PC-3 (cell line): Measurements from ENCODE around the gene SDHD. TPM values are rescaled to one million over a fixed set of nuclear protein-coding genes. Genes with fewer than 3 reads are reported as not detected.

Source experiments
- ATAC-seq: fragments of 200-7000 bp; cut with Tn5 transposase; 2 replicates; pipeline ENCODE4 v1.9.1; 2020; ENCODE audit warnings: mild to moderate bottlenecking, moderate library complexity
- BruUV-seq: library from RNA; stranded (reverse); fragments of 400-500 nt; replicated peaks from 2 replicates; lab custom pipeline; 2021; lab: Mats Ljungman, UMichigan
- CTCF ChIA-PET: fragments of 300-600 bp; sonication (Branson Sonifier 250); formaldehyde crosslinking; loops from one replicate; lab custom pipeline; 2022; ENCODE audit warnings: antibody characterized with exemption; lab: Charles Lee
- POLR2A ChIA-PET: fragments of 300-600 bp; sonication (Branson Sonifier 250); formaldehyde crosslinking; loops from one replicate; lab custom pipeline; 2022; ENCODE audit warnings: antibody characterized with exemption; ENCODE audit not compliant: unreplicated experiment; lab: Charles Lee
- DNase-seq: peaks from one replicate; pipeline ENCODE4 v3.0.0-alpha.2; 2015
- H2AFZ ChIP-seq: fragments of 300-600 bp; sonication (generic); 2 replicates; pipeline ENCODE4 v1.6.0; 2016; ENCODE audit warnings: antibody characterized with exemption, low read length
- H3F3A ChIP-seq: fragments of 300-600 bp; sonication (generic); one replicate; pipeline ENCODE4 v1.6.0; 2017; ENCODE audit warnings: antibody characterized with exemption, low read length, control low read depth, mild to moderate bottlenecking; ENCODE audit not compliant: unreplicated experiment
- H3K27ac ChIP-seq: fragments of 300-600 bp; sonication (generic); 2 replicates; pipeline ENCODE4 v1.5.1; 2016; ENCODE audit warnings: mild to moderate bottlenecking, low read length
- H3K27me3 ChIP-seq: fragments of 300-600 bp; sonication (generic); 2 replicates; pipeline ENCODE4 v1.6.1; 2016; ENCODE audit warnings: low read length, mixed read lengths
- H3K36me3 ChIP-seq: fragments of 300-600 bp; sonication (generic); 2 replicates; pipeline ENCODE4 v1.6.1; 2016; ENCODE audit warnings: low read depth, mixed run types, low read length, mixed read lengths
- H3K4me1 ChIP-seq: fragments of 300-600 bp; sonication (generic); 2 replicates; pipeline ENCODE4 v1.5.1; 2016; ENCODE audit warnings: low read length; ENCODE audit not compliant: insufficient read depth
- H3K4me2 ChIP-seq: fragments of 300-600 bp; sonication (generic); 2 replicates; pipeline ENCODE4 v1.6.0; 2016; ENCODE audit warnings: low read length
- H3K4me3 ChIP-seq: fragments of 300-600 bp; sonication (generic); 2 replicates; pipeline ENCODE4 v1.5.1; 2016; ENCODE audit warnings: mild to moderate bottlenecking, low read length, mixed read lengths
- H3K79me2 ChIP-seq: fragments of 300-600 bp; sonication (generic); 2 replicates; pipeline ENCODE4 v1.6.1; 2017; ENCODE audit warnings: low read length, mixed read lengths
- H3K9ac ChIP-seq: fragments of 300-600 bp; sonication (generic); 2 replicates; pipeline ENCODE4 v1.6.0; 2016; ENCODE audit warnings: mild to moderate bottlenecking, low read length
- H3K9me2 ChIP-seq: fragments of 300-600 bp; sonication (generic); replicated peaks from 2 replicates; pipeline ENCODE4 v1.6.1; 2016; ENCODE audit warnings: mixed run types, low read length, mixed read lengths
- H3K9me3 ChIP-seq: fragments of 300-600 bp; sonication (generic); 2 replicates; pipeline ENCODE4 v1.6.1; 2016; ENCODE audit warnings: low read length, mixed read lengths
- H4K20me1 ChIP-seq: fragments of 300-600 bp; sonication (generic); 2 replicates; pipeline ENCODE4 v1.6.1; 2016; ENCODE audit warnings: low read length, mixed read lengths
- EZH2 ChIP-seq: fragments of 300-600 bp; sonication (generic); IDR thresholded peaks from one replicate; pipeline ENCODE4 v1.6.1; 2017; ENCODE audit warnings: antibody characterized with exemption, mild to moderate bottlenecking, low read length; ENCODE audit not compliant: unreplicated experiment
- EZH2phosphoT487 ChIP-seq: fragments of 300-600 bp; sonication (generic); IDR thresholded peaks from 2 replicates; pipeline ENCODE4 v1.6.1; 2018; ENCODE audit warnings: mild to moderate bottlenecking, antibody characterized with exemption, low read length, borderline replicate concordance
- intact Hi-C: fragments of 100-400 bp; cut with micrococcal nuclease; formaldehyde crosslinking; loops from 2 replicates; pipeline ENCODE4 v1.9.0; 2023
- total RNA-seq: library from RNA; depleted of rRNA; stranded (reverse); fragments of >200 nt; gene quantifications from 2 replicates; pipeline ENCODE4 v1.2.3, GENCODE V29; 2014; rRNA removed
- TF ChIP-seq, protein P1 (sequence below): fragments of 300-600 bp; sonication (generic); conservative IDR thresholded peaks from 2 replicates; pipeline ENCODE4 v1.5.1; 2017; ENCODE audit warnings: antibody characterized with exemption, low read depth, mild to moderate bottlenecking, low read length

SDHD gene
- total RNA-seq, 1 experiment from 2014 or later = 184 TPM

DNA sequence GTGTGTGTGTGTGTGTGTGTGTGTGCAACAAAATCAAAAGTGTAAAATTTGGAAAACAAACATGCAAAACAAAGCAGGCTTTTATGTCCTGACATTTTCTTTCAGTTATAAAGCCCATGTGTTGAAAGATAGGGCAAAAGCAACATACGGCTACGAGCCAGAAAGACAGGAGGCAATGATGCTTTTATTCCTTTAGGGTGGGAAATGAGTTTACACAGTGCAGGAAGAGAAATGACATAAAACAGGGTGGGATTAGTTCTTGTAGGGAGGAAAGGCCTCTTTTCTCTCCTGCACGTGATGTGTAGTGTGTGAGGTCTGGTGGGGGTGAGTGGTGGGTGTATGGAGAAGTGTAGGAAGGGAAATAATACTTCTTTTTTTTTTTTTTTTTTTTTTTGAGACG is 47.8 kb downstream of the SDHD start:
- no peaks in the 10 kb centered on the region for H3K9me3 ChIP-seq
- DNase-seq (no peak), ATAC-seq (no peak)
- H3K4me3 ChIP-seq = no peak overlapping the region
- H3F3A ChIP-seq = no peaks in the 10 kb centered on the region
- H3K27me3 ChIP-seq = no peaks in the 10 kb centered on the region
- CTCF ChIA-PET = no interaction called here
- no TSS peak for BruUV-seq
- H3K79me2 ChIP-seq = no peaks in the 10 kb centered on the region
- H3K36me3 ChIP-seq = no peaks in the 10 kb centered on the region
- intact Hi-C loops = no loop called here
- no peaks in the 10 kb centered on the region for H3K9me2 ChIP-seq
- TF ChIP-seq EZH2phosphoT487 (no peak), EZH2 (no peak)
- TF ChIP-seq, protein P1, sequence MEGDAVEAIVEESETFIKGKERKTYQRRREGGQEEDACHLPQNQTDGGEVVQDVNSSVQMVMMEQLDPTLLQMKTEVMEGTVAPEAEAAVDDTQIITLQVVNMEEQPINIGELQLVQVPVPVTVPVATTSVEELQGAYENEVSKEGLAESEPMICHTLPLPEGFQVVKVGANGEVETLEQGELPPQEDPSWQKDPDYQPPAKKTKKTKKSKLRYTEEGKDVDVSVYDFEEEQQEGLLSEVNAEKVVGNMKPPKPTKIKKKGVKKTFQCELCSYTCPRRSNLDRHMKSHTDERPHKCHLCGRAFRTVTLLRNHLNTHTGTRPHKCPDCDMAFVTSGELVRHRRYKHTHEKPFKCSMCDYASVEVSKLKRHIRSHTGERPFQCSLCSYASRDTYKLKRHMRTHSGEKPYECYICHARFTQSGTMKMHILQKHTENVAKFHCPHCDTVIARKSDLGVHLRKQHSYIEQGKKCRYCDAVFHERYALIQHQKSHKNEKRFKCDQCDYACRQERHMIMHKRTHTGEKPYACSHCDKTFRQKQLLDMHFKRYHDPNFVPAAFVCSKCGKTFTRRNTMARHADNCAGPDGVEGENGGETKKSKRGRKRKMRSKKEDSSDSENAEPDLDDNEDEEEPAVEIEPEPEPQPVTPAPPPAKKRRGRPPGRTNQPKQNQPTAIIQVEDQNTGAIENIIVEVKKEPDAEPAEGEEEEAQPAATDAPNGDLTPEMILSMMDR = no peak
- H3K4me2 ChIP-seq = no peak overlapping the region
- no peaks in the 10 kb centered on the region for H4K20me1 ChIP-seq
- no peak overlapping the region for H3K27ac ChIP-seq
- no peak overlapping the region for H3K9ac ChIP-seq
- POLR2A ChIA-PET = no interaction called here
- H3K4me1 ChIP-seq = 0 out of 2 replicates have a peak, but pooled peaks cover 5% of the 10 kb centered on the region
- no peak overlapping the region for H2AFZ ChIP-seq

DNA sequence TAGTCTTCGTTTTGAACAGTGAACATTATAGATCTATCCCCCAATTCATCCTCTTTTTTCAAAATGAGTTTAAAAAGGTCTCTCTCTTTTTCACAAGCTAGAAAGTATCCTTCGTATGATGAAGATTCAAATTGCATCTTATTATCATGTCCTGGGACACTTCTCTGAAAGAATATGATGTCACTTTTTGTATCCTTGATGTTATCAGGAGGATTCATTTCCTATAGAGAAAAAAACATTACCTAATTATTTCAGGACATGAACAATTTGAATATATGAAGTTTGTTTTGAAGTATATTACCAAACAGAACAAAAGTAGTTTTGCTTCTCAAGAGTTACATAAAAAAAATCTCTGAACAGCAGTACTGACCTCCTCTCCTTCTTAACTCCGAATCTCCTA is 56.9 kb downstream of the SDHD start:
- intact Hi-C loops = no loop called here
- POLR2A ChIA-PET = no interaction called here

More for the DNA sequence above, 56.9 kb downstream of the SDHD start:
- DNase-seq = no peak
- Histone ChIP-seq H3K4me1 (no peaks in the 10 kb centered on the region), H3K79me2 (no peaks in the 10 kb centered on the region), H3K4me2 (no peak overlapping the region), H3K9ac (no peak overlapping the region), H2AFZ (no peak overlapping the region), H3K27me3 (no peaks in the 10 kb centered on the region), H3F3A (no peaks in the 10 kb centered on the region), H3K27ac (no peak overlapping the region), H3K4me3 (no peak overlapping the region), H3K9me2 (no peaks in the 10 kb centered on the region), H3K36me3 (peaks cover 34% of the 10 kb centered on the region), H4K20me1 (no peaks in the 10 kb centered on the region), H3K9me3 (no peaks in the 10 kb centered on the region)
- TF ChIP-seq EZH2 = no peak
- TF ChIP-seq, protein P1 = no peak
- no peak for TF ChIP-seq EZH2phosphoT487
- ATAC-seq = no peak
- BruUV-seq = no TSS peak
- CTCF ChIA-PET = no interaction called here

Other genes starting within 250 kb of the SDHD start
- gene ALG9, start 215.3 kb upstream of the SDHD start, total RNA-seq = 29.4 and 34.3 TPM in 2 replicates
- 2.5 and 3.0 TPM in 2 replicates for gene FDXACB1, start 207.7 kb upstream of the SDHD start, total RNA-seq
- gene CFAP68, start 207.3 kb upstream of the SDHD start, total RNA-seq = 26.0 and 27.4 TPM in 2 replicates
- gene CRYAB, start 175.1 kb upstream of the SDHD start, total RNA-seq = not detected in 2 replicates
- not detected in 2 replicates for gene HSPB2, start 174.1 kb upstream of the SDHD start, total RNA-seq
- 8.7 and 10.5 TPM in 2 replicates for gene C11orf52, start 168.0 kb upstream of the SDHD start, total RNA-seq
- 6.8 and 10.8 TPM in 2 replicates for gene DIXDC1, start 149.5 kb upstream of the SDHD start, total RNA-seq
- gene DLAT, start 61.5 kb upstream of the SDHD start, total RNA-seq = 78.9 and 102 TPM in 2 replicates
- gene PIH1D2, start 12.9 kb upstream of the SDHD start, total RNA-seq = 0.75 and 1.7 TPM in 2 replicates
- gene NKAPD1, start 12.6 kb upstream of the SDHD start, total RNA-seq = 19.4 and 34.3 TPM in 2 replicates
- gene TIMM8B, start 117 bp upstream of the SDHD start, total RNA-seq = 210 and 238 TPM in 2 replicates
- gene IL18, start 77.2 kb downstream of the SDHD start, total RNA-seq = 53.6 and 61.6 TPM in 2 replicates
- 0.69 TPM in 1 of 2 replicates, not detected in the other for gene TEX12, start 80.5 kb downstream of the SDHD start, total RNA-seq
- gene BCO2, start 88.6 kb downstream of the SDHD start, total RNA-seq = 1.6 and 2.9 TPM in 2 replicates
- 53.0 and 77.4 TPM in 2 replicates for gene PTS, start 139.6 kb downstream of the SDHD start, total RNA-seq
- gene PLET1, start 174.0 kb downstream of the SDHD start, total RNA-seq = 0.26 TPM in 1 of 2 replicates, not detected in the other